ENCODE results near the gene CHST8.

DNA sequence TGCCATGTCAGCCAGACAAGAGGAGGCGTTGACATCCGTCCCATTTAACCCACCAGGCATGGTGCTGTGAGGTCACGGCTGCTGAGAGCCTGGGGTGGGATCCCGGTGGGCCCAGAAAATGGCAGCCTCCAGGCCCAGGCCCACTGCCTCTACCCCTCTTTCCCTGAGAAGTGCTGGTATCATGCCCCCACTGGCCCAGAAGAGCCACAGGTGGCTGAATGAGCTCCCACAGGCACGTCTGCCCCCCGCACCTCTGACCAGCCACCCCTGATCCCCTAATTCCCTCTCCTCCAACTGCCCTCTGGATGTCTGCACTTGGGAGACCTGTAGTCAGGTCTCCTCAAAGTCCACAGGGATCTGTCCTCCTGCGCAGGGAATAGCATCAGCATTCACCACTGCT, 137.6 kb downstream of the CHST8 start:
- TF ChIP-seq, protein P1, sequence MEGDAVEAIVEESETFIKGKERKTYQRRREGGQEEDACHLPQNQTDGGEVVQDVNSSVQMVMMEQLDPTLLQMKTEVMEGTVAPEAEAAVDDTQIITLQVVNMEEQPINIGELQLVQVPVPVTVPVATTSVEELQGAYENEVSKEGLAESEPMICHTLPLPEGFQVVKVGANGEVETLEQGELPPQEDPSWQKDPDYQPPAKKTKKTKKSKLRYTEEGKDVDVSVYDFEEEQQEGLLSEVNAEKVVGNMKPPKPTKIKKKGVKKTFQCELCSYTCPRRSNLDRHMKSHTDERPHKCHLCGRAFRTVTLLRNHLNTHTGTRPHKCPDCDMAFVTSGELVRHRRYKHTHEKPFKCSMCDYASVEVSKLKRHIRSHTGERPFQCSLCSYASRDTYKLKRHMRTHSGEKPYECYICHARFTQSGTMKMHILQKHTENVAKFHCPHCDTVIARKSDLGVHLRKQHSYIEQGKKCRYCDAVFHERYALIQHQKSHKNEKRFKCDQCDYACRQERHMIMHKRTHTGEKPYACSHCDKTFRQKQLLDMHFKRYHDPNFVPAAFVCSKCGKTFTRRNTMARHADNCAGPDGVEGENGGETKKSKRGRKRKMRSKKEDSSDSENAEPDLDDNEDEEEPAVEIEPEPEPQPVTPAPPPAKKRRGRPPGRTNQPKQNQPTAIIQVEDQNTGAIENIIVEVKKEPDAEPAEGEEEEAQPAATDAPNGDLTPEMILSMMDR (IDR thresholded peaks at IDR 0.05): no peak
- TF ChIP-seq POLR2A (IDR thresholded peaks at IDR 0.05): no peak
- TF ChIP-seq EP300 (IDR thresholded peaks at IDR 0.05): no peak
